Stimulated activated CD8-positive, alpha-beta memory T cell treated with anti-CD3 and anti-CD28 coated beads, Interleukin-15, amount 100 ng/mL, for 1 hour (primary cell): Measurements from ENCODE around the gene RNF130.

Experiments
- DNase-seq: peaks from one replicate; pipeline ENCODE4 v3.0.0-alpha.2; 2020; ENCODE audit warnings: low read depth

Gene RNF130

GRCh38 chr5:179915406-179915935 is 156.1 kb downstream of the RNF130 start:
- no peak for DNase-seq

- no peak for DNase-seq
These were observed 157.4 kb downstream of the RNF130 start for GRCh38 chr5:179914032-179914755.

GRCh38 chr5:179913461-179913860 is 158.1 kb downstream of the RNF130 start:
- no peak for DNase-seq

- DNase-seq, result no peak
These were observed 158.6 kb downstream of the RNF130 start for GRCh38 chr5:179912951-179913350.

GRCh38 chr5:179912386-179912785 is 159.2 kb downstream of the RNF130 start:
- no peak for DNase-seq

- no peak for DNase-seq
These were observed 162.3 kb downstream of the RNF130 start for GRCh38 chr5:179909224-179909623.

GRCh38 chr5:179908528-179908927 is 163.0 kb downstream of the RNF130 start:
- DNase-seq, result no peak

- peak; percentile 26 for DNase-seq
These were observed 163.8 kb downstream of the RNF130 start, which contains the start of gene TBC1D9B for GRCh38 chr5:179907556-179908324. Gene TBC1D9B, minus strand, starts transcription at chr5:179907897. Its CDS starts 76 bp downstream, at chr5:179907821.

GRCh38 chr5:179906795-179907555 is 164.6 kb downstream of the RNF130 start:
- DNase-seq, result no peak

- DNase-seq, result no peak
These were observed 165.2 kb downstream of the RNF130 start for GRCh38 chr5:179906294-179906794.

GRCh38 chr5:179905161-179905560 is 166.4 kb downstream of the RNF130 start:
- no peak for DNase-seq
